ENCODE data around the gene KLK7. TPM values are rescaled to one million over a fixed set of nuclear protein-coding genes. Genes with fewer than 3 reads are reported as not detected.
"Not testable (repeated sequence)": the region's sequence is repeated elsewhere in the genome, so short reads cannot be mapped to it uniquely, and the experiment has no call there.

KLK7 gene
- total and polyA plus RNA-seq, 8 donors = 0.08 to 0.55 (median 0.08) TPM; not detected in 4

DNA sequence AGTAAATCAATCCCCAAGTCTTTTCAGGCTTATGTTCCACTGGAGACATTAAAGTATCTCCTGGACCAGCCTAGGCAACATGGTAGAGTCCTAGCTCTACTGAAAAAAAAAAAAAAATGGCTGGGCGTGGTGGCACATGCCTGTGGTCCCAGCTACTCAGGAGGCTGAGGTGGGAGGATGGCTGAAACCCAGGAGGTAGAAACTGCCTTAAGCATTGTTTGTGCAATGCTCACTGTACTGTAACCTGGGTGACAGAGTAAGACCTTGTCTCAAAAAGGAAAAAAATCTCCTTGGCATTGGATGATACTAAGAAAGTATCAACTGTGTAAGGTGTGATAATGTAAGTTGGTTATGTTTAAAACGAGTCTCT, 8.9 kb upstream of the KLK7 start:
- Histone ChIP-seq H3K4me3 (no peak overlapping the region), H3K27ac (no peak overlapping the region), H3K4me1 (no peaks in the 10 kb centered on the region), H3K9me3 (peaks cover 0 to 3% of the 10 kb centered on the region in 2 donors), H3K27me3 (peaks cover 0 to 14% of the 10 kb centered on the region in 2 donors), H3K36me3 (no peaks in the 10 kb centered on the region)
- intact Hi-C loops (cut with DNase I) = no loop called here
- ATAC-seq (no peak), DNase-seq (no peak)
- TF ChIP-seq, protein P1, sequence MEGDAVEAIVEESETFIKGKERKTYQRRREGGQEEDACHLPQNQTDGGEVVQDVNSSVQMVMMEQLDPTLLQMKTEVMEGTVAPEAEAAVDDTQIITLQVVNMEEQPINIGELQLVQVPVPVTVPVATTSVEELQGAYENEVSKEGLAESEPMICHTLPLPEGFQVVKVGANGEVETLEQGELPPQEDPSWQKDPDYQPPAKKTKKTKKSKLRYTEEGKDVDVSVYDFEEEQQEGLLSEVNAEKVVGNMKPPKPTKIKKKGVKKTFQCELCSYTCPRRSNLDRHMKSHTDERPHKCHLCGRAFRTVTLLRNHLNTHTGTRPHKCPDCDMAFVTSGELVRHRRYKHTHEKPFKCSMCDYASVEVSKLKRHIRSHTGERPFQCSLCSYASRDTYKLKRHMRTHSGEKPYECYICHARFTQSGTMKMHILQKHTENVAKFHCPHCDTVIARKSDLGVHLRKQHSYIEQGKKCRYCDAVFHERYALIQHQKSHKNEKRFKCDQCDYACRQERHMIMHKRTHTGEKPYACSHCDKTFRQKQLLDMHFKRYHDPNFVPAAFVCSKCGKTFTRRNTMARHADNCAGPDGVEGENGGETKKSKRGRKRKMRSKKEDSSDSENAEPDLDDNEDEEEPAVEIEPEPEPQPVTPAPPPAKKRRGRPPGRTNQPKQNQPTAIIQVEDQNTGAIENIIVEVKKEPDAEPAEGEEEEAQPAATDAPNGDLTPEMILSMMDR (IDR thresholded peaks at IDR 0.05) = no peak

DNA sequence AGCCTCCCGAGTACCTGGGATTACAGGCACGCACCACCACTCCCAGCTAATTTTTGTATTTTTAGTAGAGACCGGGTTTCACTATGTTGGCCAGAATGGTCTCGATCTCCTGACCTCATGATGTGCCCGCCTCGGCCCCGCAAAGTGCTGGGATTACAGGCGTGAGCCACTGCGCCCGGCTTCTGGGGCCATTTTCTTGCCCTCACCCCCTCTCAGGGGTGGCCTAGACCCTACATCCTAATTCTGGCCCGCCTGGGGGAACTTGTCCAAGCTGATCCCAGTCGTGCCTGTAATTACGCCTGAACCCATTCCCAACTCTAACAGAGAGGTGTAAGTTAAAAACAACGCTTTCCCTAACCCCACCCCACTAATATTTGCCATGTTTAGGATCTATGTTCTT, 699 bp upstream of the KLK7 start:
- H3K9me3 ChIP-seq; DNase-seq; H3K4me1 ChIP-seq; H3K27ac ChIP-seq; H3K4me3 ChIP-seq; intact Hi-C loops (cut with DNase I); ATAC-seq; H3K36me3 ChIP-seq: not testable (repeated sequence)
- peaks cover 0 to 47% of the 10 kb centered on the region in 2 donors for H3K27me3 ChIP-seq

GRCh38 chr19:50982186-50982585, 1.5 kb downstream of the KLK7 start:
- TF ChIP-seq, protein P1 (IDR thresholded peaks at IDR 0.05) = no peak
- peaks cover 0 to 59% of the 10 kb centered on the region in 2 donors for H3K27me3 ChIP-seq
- H3K27ac ChIP-seq = no peak overlapping the region
- ATAC-seq = no peak
- H3K36me3 ChIP-seq = no peaks in the 10 kb centered on the region
- DNase-seq = no peak
- H3K9me3 ChIP-seq = no peaks in the 10 kb centered on the region
- no peaks in the 10 kb centered on the region for H3K4me1 ChIP-seq
- H3K4me3 ChIP-seq = no peak overlapping the region
- intact Hi-C loops (cut with DNase I) = no loop called here

DNA sequence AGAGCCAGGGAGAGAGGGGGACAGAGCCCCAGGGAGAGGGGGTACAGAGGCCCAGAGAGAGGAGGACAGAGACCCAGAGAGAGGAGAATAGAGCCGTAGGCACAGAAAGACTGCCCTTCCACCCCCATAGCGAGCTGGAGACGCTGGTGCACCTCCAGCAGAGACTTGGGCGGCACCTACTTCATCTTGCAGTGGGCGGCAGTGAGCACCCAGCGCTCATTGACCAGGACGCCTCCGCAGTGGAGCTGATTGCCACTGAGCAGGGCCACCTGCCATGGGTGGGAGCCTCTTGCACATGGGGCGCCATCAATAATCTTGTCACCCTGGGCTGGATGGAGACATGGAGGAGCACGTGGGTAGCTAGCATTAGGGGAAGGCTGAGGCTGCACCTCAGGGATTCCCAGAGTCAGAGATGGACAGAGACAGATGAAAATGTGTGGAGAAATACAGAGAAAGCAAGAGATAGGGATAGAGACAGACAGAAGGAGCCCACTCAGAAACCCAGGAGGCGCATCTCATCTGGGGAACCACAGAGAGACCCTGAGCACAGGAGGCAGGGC, 2.0 kb downstream of the KLK7 start:
- DNase-seq (no peak), ATAC-seq (no peak)
- Histone ChIP-seq H3K4me1 (no peaks in the 10 kb centered on the region), H3K36me3 (no peaks in the 10 kb centered on the region), H3K27ac (no peak overlapping the region), H3K9me3 (no peaks in the 10 kb centered on the region), H3K4me3 (no peak overlapping the region), H3K27me3 (peaks cover 0 to 57% of the 10 kb centered on the region in 2 donors)
- TF ChIP-seq, protein P1 (IDR thresholded peaks at IDR 0.05) = no peak
- intact Hi-C loops (cut with DNase I) = no loop called here

DNA sequence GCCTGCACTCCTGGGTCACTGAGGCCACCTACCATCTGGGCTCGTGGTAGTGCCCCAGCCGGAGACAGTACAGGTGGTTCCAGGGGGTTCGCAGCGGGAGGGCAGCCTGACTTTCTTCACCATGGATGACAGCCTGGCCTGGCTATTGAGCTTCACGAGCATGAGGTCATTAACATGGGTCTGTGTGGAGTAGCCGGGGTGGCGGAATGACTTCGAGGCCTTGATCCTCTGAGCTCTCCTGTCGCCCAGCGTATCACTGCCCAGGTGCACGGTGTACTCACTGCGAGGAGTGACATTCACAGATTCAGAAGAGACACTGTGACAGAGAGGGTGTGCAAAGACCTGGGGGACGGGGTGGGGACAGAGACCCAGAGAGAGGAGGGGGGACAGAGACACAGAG, 3.5 kb downstream of the KLK7 start:
- intact Hi-C loops (cut with DNase I) = no loop called here
- Histone ChIP-seq H3K36me3 (no peaks in the 10 kb centered on the region), H3K27ac (no peak overlapping the region), H3K9me3 (no peaks in the 10 kb centered on the region), H3K4me3 (no peak overlapping the region), H3K4me1 (no peaks in the 10 kb centered on the region), H3K27me3 (peaks cover 0 to 58% of the 10 kb centered on the region in 2 donors)
- no peak for ATAC-seq
- TF ChIP-seq, protein P1 (IDR thresholded peaks at IDR 0.05) = no peak
- DNase-seq = no peak

GRCh38 chr19:50979758-50980157, 4.0 kb downstream of the KLK7 start:
- TF ChIP-seq, protein P1 (IDR thresholded peaks at IDR 0.05) = no peak
- Histone ChIP-seq H3K36me3 (no peaks in the 10 kb centered on the region), H3K4me1 (no peaks in the 10 kb centered on the region), H3K4me3 (no peak overlapping the region), H3K9me3 (no peaks in the 10 kb centered on the region), H3K27me3 (peaks cover 0 to 57% of the 10 kb centered on the region in 2 donors), H3K27ac (no peak overlapping the region)
- DNase-seq = no peak
- no peak for ATAC-seq
- intact Hi-C loops (cut with DNase I) = no loop called here
